ENCODE data around the gene PNLIPRP2.

Gene PNLIPRP2

DNA sequence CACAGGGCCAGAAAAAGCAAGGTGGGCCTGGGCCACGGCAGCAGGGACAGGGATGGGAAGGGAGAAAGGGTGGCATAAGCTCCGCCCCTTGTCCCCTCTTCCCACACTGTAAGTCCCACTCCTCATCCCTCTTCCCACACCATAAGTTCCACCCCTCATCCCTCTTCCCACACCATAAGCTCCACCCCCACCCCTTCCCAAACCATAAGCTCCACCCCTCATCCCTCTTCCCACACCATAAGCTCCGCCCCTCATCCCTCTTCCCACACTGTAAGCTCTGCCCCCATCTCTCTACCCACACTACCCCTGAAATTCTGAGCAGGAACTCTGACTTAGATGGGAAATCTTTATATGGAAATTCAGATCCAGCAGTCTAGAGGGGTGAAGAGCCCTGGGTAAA, 65.9 kb downstream of the PNLIPRP2 start:
- DNase-seq: no peak

- DNase-seq: no peak
These were observed 66.9 kb downstream of the PNLIPRP2 start for GRCh38 chr10:116687633-116688032.

DNA sequence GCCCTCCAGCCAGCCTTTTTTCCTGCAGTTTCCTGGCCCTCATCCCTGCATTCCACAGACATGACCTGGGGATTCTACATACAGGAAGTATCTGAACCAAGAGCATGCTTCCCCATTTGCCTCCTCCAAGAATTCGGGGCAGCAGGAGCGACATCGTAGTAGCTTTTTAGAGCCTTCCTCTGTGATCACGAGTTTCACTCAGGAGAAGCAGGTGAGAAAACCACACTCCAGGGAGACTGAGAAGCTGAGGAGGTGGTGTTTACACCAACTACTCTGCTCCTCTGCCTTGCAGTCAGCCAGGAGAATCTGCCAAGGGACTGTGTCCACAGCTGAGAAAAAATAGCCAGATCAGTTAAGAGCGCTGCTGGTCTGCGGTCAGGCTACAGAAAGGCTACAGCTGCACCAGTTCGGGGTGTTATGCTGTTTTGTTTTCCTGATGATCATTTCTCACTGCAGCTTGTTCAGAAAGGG, 67.5 kb downstream of the PNLIPRP2 start:
- DNase-seq: no peak

GRCh38 chr10:116688741-116689495, 68.2 kb downstream of the PNLIPRP2 start:
- DNase-seq: no peak

DNA sequence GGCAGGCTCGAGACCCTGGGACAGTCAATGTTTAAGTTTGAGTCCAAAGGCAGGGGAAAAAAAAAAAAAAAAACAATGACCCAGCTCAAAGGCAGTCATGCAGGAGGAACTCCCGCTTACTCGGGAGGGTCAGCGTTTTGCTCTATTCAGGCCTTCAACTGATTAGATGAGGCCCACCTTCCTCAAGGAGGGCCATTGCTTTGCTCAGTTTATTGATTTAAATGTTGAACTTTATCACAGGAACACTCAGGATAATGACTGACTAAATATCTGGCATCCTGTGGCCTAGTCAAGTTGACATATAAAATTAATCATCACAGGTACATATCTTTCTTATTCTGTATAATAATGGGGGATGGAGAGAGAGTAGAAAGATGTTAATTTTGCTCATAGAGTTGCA, 69.0 kb downstream of the PNLIPRP2 start:
- DNase-seq: no peak

DNA sequence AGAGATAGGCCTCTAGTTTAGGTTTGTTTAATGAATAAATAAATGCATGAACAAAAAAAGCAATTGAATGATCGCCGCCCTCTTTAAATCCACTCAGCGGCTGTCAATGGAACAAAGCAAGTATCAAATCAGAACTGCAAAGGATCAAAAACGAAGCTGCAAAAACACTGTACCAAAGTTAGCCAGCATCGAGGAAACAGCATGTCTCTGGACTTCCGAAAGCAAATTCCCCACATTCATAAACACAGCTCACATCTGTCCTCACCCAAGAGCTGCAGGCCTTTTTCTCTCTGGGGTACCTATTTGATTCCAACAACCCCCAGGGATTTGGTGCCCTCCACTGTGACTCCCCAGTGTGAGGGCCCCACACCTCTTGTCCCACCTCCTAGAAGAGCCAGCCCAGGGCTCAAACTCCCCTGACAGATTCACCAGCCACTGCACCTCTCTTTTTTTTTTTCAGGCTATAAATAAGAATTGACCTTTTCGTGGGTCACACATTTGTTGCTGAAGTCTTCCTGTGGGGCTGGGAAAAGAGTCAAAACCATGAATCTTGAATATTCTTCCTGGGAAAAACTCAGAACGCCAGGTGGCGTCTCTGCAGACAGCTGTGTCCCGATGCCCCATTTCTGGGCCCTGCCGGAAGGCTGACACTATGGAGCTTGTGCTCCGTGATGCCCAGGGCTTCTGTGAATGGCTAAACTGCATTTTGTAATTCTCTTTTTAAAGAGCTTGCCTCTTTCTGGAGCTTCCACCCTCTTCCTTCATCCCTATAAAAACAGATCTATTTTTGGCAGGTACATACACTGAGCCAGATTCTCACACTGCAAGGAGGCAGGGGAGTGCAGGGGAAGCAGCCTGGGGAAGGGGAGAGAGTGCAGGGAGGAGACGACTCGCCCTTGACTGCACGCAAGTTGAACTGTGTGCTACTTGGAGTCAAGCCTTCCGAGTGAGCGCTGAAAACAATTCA, 69.9 kb downstream of the PNLIPRP2 start:
- no peak for DNase-seq

DNA sequence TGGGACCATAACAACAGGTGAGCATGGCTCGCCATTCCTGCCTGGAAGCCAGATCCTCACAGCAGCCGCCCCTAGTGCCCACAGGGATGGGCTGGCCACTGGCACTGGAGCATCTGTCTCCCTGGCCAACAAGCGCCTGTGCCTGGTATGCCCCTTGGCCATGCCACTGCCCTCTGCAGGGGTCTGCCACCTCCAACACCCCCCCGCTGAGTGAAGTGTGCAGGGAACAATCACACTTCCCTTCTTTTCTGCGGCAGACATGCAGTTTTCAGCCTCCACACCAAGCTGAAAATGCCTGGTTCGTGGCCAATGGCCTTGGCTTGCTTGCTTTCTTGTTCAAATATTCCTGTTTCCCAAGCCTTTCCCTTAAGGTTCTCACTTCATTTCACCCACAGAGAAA, 70.9 kb downstream of the PNLIPRP2 start:
- no peak for DNase-seq

- DNase-seq: no peak
These were observed 71.5 kb downstream of the PNLIPRP2 start for GRCh38 chr10:116692225-116692624.

GRCh38 chr10:116694243-116694926, 73.6 kb downstream of the PNLIPRP2 start:
- no peak for DNase-seq
